Dermis microvascular lymphatic vessel endothelial cell (primary cell): ENCODE results near the gene NEDD4L. TPM values are rescaled to one million over a fixed set of nuclear protein-coding genes. Genes with fewer than 3 reads are reported as not detected.

ENCODE experiments used
- DNase-seq, 2 donors: peaks; one replicate each; pipeline versions ENCODE4 v3.0.0 to v3.0.0-alpha.2; 2010; ENCODE audit warnings: low read depth in 2 of 2
- total RNA-seq: library from RNA; depleted of rRNA; stranded (reverse); fragments of >200 nt; gene quantifications from 2 replicates; pipeline ENCODE4 v1.2.1, GENCODE V29; 2014

Gene NEDD4L
- total RNA-seq, 1 donor from 2014 or later = 9.2 TPM

DNA sequence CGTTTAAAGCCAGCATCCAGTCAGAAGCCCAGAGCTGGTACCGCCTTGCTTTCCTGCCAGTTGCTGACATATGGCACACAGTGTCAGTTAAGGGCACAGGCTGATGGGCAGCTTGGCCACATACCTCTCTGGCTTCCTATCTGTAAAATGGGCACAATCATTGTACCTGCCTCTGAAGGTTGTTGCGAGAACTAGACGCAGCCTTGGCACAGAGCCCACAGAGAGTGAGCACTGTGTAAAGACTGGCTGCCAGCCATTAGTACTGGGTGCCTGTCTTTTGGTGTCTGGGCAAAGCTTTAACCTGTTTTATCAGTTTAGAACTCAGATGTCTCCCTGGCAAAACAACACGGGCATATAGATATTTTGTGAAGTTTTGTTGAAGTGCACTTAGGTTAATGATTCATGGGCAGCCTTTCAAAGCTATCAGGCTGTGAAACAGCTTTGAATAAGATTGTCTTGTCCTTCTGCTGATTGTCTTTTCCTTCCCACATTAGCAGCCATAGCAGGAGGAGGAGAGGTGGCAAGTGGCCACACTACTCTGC, 269.5 kb downstream of the NEDD4L start:
- DNase-seq = peak in 1 of 2 donors; percentile 36

DNA sequence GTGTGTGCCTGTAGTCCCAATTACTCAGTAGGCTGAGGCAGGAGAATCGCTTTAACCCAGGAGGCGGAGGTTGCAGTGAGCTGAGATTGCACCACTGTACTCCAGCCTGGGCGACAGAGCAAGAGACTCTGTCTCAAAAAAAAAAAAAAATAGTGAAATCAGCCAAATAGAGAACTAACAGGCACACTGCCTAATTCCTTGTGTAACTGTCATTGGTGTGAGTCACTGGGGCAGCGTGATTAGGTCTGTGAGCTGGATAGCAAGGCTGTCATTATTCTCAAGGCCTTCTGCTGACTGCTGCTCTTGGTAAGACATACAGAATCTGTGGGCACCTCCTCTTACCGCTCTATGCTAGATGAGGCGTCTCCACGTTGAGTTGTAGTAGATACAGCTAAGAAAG, 270.3 kb downstream of the NEDD4L start:
- DNase-seq = peak; percentile 50 to 89

DNA sequence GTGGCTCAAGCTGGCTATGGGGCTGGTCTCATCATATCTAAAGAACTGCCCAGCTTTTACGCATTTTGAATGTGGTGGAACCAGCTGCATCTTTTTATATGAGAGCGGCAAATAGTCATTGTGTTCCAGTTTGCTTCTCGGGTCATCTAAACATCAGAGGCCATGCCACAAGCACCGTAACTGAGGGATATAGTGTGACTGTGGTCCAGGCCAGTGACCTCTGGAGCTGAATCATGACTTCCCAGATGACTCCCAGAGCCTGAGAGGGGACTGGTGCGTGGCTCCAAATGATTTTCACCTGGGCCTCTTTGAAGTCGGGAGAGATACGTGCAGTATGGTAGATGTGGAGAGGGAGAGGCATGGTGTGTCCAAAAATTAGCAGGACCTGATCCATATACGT, 271.0 kb downstream of the NEDD4L start:
- peak in 1 of 2 donors; percentile 70 for DNase-seq

DNA sequence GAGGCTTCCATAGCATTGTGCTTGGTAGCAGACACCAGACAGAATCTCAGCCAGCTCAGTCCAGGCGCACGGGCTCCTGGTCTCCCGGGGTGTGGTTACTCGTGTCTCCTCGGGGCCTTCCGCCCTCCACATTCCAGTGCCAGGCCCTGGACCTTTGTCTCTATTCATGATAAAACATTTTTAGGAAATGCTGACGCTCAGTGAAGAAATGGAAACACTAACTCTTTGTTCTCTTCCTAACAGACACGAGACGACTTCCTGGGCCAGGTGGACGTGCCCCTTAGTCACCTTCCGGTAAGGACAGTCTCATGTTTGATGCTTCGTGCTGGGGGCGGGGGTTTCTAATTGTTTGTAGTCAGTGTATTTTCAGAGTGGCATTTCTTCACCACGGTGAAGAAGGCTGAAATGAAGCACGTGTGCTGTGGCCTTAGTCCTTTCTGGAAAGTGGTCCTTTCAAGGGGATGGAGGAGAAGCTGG, 271.8 kb downstream of the NEDD4L start:
- DNase-seq = peak; percentile 51 to 87

DNA sequence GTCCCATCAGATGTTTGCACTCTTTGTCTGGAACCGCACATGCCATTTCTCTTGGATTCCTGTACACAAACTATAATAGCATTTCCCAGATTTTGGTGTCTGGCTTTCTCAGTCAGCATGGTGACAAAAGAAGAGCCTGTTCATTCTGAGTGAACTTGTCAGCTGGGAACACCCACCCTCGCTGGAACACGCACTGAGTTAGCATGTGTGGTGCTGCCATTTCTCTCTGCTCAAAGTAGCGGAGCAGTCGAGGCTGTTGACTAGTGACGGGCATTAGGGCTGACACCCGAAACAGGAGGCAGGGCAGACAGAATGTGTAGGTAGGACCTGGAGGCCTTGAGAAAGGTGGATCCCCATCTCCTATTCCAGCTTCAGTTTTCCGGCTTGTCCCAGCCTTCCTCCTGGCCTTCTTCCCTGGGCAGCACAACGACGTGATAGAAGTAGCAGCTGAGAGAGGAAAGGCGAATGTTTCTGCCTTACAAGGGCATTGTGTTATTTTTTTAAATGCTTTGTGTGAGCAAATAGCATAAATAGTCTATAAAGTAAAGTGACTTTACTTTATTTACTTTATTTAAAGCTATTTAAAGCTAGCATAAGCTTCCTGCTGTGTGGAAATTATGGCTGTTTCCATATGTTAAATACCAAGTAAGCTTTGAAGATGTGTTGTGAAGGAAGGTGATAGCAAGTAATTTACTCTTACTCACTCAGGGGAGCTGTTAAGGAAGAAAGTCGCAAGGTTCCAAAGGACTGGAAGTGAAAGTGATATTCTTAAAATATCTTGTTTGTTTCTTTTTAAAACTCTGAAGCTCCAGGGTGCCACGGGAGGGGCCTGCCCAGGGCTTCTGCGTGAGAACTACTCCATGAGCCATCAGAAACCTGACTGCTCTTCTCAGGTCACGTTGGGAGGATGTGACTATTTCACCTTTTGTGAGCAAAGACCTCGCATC, 272.6 kb downstream of the NEDD4L start:
- DNase-seq = peak in 1 of 2 donors; percentile 20

DNA sequence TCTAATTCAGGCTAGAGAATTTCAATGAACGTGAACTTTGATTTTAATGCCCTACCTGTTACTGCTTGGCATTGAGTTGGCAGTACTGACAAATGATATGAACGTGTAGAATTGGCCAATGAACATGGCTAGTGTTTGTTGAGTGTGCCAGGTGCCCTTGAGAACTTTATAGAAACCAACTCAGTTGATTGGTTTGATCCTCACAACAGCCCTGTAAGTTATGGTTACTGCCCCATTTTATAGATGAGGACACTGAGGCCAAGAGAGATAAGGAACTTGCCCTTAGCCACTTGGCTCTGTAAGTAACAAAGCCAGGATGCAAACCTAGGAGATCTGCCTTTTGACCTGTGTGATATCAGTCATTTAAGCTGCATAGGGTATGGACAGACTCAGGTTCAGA, 275.7 kb downstream of the NEDD4L start:
- no peak for DNase-seq

DNA sequence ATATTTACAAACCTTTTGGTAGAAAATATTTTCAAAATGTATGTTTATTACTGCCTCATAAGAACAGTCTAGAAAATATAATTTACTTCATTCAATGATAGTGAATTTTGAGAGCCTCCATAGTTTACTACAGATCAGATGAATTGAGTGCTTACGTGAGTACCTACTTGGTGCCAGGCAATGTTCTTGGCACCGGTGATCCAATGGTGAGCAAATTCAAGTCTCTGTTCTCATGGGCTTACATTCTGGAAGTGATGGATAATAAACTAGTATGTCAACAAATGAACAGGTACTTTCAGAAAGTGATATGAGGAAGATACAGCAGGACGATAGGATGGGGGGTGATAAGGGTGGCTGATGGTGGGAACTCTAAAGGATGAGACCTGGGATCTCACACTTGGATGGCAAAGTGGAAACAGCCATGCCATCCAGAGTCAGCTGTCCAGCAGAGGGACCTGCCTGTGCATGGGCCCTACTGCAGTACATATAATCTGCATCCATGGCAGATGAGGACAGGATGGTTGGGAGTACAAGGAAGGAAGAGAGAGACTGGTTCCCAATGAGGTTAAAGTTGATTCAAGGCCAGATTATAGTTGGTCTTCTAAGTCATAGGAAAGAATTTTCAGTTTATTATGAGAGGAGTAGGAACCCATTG, 277.0 kb downstream of the NEDD4L start:
- DNase-seq = no peak

DNA sequence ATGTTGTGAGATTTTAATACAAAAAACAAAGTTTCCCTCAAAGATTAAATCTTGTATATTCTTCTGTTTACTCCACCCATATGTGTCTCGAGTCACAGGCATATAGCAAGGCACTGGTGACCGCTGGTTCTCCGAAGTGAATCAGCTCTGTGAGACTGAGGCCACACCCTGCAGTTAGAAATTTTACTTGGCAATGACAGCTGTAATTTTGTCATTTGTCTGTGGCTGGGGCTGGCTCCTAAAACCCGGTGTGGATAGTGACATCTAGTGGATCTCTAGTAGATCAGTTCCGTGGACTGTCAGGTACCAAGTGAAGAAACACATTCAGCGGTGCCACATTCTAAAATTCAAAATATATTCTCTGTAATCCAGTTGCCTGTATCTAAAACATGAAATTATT, 278.0 kb downstream of the NEDD4L start:
- DNase-seq = peak; percentile 77 to 89

DNA sequence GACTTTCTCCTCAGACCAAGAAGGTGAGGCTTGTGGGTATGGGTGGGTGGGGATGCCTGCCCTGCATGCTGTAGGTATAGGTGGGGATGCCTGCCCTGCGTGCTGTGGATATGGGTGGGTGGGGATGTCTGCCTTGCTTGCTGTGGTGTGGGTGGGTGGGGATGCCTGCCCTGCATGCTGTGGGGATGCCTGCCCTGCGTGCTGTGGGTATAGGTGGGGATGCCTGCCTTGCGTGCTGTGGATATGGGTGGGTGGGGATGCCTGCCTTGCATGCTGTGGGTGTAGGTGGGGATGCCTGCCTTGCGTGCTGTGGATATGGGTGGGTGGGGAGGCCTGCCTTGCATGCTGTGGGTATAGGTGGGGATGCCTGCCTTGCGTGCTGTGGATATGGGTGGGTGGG, 278.4 kb downstream of the NEDD4L start:
- no peak for DNase-seq

DNA sequence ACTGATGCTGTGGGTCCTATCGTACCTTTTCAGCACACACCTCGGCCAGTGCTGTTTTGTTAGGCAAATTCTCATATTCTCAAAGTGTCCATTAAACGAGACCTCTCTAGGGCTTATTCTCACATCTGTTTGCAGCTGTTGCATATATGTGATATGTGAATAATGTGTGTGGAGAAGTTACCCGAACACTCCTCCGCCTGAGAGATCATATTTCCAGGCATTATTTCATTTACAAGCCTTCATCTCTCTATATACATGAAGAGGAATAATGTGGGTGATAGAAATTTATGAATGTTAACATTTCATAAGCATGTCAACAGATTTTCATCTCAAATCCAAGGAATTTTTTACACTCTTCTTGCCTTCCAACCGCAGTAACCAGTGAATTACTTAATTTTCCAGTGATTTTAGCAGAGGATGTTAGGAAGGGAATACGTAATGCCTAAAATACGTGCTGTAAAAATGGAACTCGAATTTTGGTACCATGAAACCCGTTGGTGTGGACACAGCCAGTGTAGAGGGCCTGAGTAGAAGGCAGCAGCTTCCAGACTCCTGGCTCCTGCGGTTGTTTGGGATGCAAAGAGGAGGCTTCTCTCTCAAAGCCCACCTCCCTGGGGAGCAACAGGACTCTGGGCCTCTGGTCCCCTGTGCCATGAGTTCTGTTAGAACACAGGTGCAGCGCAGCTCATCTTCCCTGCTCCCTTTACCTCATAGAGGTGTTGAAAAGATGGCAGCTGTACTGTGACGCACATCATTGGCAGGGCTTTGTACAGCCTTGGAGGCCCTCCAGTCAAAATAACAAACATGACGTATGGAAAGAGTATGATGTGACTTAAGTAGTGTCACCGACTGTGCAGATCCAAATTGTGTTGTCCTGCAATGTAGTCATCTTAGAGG, 280.1 kb downstream of the NEDD4L start:
- no peak for DNase-seq

DNA sequence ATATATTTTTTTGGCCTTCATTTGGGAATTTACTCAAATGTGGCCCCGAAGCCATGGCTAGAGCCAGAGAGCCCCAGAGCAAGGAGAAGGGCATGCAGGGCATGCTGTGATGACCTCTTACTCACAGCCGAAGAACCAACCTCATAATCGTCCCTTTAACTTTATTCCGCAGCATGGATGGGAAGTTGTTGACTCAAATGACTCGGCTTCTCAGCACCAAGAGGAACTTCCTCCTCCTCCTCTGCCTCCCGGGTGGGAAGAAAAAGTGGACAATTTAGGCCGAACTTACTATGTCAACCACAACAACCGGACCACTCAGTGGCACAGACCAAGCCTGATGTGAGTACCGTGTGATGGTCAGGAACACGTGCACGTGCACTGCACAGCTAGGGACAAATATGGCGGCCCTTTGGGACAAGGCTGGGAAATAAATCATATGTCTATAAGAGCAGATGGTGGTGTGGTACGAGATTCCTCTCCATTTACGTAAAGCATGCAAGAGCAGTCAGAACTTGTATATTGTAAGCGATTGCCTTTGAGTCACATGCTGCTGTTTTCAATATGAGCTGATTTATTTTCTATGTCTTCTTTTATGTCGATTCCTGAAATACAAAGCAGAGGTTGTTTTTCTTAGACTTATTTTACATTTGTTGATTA, 280.9 kb downstream of the NEDD4L start:
- DNase-seq = no peak

DNA sequence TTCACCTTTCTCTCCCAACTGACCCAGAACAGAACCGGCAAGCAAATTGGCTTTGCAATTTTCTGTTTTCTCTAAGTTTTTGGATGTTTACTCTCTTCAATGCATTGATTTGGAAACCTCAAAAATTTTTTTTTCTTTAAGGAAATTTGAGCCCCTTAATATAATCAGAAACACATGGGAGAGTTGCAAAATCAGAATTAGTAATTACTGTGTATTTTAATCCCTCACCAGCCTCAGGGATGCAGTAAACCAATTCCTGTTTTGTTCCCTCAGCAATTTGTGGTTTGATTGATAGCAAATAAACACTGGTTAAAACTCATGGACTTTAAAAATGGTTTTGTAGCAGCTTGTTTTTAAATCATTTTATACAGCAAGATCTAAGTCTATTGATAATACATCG, 281.5 kb downstream of the NEDD4L start:
- DNase-seq = no peak

DNA sequence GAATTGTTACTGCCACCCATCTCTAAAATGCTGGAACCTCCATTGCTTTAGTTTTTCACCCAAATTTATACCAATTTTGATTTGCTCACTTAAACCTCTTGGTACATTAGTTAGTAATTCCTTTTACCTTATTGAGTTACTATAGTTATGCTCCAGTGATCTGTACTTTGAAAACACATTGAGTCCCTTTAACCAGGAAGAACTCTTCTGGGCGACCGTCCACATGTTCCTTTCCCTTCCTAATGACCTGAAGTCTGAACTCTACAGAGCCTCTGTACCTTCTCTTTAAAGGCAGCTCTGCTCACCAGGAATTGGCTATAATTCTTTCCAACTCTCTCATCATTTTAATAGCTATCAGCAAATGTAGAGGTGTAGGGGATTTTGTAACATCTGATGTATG, 290.0 kb downstream of the NEDD4L start:
- no peak for DNase-seq

DNA sequence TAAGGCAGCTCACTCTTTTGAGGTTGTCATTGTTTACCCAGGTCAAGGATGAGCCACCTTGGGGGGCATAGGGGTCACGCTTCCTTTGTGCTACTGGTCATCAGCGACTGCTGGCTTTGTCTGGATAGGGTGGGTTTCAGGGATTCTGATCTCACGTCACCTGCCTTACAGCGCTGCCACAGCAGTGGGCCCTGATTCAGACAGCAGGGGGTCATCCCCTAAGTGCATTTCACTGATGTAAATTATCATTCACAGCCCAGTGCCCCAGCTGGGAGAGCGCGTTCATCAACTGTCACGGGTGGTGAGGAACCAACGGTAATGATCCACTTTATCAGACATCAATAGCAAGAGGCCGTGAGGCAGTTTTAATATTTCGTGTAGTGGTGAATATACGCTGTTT, 291.2 kb downstream of the NEDD4L start:
- DNase-seq = no peak

DNA sequence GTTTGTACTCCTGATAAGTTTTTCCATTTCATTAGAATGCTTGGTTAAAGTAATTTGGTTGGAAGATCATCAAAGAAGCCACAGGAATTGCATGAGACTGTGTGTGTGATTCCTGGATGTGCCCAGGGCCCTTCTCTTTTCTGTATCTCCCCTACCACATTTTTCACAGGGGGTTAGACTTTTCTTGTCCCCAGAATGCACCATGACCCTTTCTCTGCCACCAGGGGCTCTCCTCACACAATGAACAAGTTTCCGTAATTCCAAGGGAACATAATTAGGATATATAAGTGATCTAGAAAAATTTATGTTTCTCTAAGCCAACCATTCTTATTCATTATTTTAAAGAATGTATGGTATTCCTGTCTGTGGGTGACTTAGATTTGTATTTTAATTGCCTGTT, 291.8 kb downstream of the NEDD4L start:
- DNase-seq = no peak

DNA sequence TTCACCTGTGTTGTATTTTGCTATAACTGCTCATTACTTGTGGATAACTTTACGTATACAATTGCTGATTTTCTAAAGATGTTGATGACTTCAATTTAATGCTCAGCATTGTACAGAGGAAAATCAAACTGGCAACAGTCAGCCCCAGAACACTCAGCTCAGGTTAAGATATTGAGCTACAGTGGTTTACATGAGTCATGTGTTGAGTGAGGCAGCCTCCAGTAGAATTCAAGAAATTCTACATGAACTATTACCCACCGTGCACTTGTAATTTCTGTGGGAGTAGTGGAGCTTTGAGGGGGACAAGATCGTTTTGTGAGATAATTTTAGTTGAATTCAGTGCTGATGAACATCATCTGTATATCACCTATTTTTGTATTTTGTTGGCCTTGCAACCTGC, 292.6 kb downstream of the NEDD4L start:
- DNase-seq = no peak

DNA sequence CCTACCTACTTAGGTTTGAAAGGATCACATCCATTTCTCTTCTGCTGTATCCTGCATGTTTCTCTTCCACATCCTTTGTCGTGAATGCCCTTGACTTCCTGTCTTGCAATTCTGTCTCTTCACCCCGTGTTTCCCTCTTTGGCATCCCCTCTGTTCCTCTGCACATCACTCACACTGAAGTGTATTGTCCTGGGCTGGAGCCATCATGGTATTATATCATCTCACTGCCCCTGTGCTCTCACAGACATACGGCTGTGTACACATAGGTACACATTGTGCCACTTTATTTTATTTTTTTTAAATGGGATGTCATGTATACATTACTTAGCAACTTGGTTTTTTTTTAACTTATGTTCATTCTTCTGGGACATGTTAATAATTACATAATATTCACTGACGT, 293.3 kb downstream of the NEDD4L start:
- DNase-seq = peak in 1 of 2 donors; percentile 11

DNA sequence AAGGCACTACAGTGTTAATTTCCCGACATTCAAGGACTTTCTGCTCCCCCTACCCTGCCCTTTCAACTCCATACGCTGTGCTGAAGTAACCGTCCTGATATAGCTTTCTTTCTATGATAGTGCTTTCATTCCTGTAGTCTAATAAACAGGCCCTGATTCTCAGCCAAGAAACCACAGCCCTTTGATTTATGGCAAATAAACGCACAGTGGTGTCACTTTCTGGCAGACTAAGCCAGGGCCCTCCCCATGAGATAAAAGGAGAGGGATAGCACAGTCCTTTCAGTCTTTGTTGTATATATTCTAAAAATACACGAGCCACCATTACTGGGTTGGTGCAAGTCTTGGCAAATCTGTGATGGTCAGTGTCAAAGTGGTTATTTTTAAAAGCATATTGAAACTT, 293.7 kb downstream of the NEDD4L start:
- peak in 1 of 2 donors; percentile 7 for DNase-seq

DNA sequence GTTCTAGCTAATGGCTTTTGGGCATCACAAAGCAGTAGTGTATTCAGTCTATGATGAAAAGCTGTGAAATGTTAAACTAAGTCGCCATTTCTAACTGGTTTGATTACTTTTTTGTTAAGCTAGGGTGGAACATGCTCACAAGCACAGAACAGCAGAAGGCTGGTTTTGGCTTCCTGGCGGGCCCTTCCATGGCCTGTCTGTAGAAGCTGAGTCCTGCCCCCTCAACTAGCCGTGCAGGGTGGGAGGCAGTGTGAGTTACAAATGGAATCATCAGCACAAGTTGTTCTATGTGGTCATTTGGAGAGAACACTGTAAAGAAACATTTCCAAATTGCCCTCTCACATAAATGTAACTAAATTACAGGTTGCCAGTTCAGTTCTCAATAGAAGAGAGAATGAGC, 294.1 kb downstream of the NEDD4L start:
- DNase-seq = no peak

DNA sequence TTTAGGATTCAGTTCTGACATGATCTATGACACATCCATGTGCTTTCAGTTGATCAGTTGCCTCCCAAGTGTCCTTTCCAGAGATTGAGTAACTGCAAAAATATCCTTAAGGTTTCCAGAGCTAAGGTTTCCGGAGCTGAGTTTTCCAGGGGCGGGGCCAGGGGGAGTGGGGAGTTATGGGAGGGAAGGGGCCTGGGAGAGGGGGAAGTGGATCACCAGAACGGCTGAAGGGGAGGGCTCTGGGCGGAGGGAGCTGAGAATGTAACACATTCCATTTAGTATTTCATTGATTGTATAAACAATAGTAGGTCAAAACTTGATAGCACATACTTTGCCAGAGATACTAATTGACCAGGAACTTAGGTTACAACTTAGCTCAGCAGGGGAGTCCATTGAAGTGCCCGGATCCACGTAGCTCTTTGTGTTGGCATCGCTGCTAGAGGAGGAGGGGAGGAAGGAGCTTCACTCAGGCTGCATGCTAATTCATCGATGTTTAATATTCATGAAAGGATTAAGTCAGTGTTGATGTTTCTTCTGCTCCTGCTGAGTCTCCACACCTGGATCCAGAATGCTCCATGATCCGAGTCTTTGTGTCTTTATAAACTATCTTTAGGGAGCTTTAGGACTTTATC, 295.1 kb downstream of the NEDD4L start:
- peak in 1 of 2 donors; percentile 62 for DNase-seq
